NCI-H1105 treated with DMSO at 0.1 percent for 48 hours (cell line): ENCODE measurements around the gene ANTKMT.
"Not testable (repeated sequence)": the region's sequence is repeated elsewhere in the genome, so short reads cannot be mapped to it uniquely, and the experiment has no call there.

Source experiments
- DNase-seq: peaks from one replicate; lab custom pipeline; 2025; lab: John Stamatoyannopoulos, UW

The ANTKMT gene

DNA sequence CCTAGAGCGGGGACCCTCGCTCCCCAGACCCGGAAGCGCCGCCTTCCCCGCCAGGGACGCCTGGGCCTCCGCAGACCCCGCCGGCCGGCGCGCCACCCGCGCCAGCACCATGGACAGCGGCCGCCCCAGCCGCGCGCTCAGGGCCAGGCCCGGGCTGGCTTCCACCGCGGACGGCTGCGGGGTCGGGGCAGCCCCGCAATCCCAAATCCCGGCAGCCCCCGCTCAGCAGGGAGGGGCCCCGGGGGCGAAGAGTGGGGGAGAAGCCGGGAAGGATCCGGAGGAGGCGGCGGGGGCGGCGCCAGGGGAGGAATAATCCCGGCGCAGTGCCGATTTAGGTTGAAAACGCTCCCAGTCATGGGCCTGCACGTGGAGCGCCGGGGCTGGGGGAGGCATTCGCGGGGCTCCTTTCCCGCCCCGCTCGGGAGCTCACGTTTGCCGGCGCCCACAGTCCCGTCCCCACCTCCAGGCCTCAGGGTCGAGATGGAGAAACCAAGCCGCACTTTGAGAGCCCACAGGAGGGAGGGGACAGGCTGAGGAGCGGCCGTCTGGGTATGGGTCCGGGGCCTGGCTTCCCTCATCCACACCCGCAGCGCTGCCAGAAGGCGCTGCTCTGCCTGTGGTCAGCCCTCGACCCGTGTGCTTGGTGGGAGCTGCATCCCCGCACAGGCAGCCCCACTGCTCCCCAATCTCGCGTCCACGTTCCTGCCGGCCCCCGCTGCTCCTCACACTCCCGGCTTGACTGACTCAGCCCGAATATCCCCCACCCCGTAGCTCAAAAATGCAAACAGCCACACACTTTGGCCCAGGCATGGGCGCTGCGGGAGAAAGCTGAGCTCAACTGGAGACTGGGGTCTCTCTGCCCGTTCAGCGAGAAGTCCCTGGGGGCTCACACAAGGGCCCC is 20.0 kb upstream of the ANTKMT start:
- no peak for DNase-seq

DNA sequence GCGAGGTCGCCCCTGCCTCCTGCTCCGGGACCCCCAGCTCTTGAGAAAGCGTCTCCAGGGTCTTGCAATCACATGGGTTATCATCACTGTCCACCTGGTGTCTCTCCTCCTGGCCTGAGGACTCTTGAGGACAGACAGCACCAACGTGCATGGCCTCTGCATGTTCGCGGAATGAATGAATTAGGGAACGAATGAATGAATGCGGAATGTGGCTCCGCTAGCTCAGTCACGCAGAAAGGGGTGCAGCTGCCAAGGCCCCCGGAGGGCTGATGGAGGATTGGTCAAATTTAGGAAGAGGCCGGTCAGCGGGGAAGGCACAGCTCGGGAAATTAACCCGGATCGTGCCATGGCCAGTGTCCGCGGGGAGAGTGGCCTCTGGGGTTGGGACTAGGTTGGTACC is 18.6 kb upstream of the ANTKMT start:
- DNase-seq = no peak

DNA sequence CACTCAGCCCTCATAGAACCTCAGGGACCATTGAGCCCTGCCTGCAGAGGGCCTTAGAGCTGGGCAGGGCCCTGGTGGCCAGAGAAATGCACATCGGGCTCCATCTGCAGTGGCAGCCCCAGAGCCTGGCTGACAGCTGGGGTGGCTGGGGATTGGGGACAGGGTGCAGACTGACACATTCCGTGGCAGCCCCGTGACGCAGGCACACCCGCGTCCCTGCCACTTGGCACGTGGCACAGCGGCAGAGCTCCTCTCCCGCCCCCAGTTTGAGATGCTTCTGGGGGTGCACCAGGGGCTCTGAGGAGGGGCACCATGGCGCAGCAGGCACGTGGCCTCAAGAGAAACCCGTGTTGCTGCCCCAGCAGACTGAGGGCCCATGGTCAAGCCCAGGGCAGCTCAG is 17.5 kb upstream of the ANTKMT start:
- DNase-seq = no peak

DNA sequence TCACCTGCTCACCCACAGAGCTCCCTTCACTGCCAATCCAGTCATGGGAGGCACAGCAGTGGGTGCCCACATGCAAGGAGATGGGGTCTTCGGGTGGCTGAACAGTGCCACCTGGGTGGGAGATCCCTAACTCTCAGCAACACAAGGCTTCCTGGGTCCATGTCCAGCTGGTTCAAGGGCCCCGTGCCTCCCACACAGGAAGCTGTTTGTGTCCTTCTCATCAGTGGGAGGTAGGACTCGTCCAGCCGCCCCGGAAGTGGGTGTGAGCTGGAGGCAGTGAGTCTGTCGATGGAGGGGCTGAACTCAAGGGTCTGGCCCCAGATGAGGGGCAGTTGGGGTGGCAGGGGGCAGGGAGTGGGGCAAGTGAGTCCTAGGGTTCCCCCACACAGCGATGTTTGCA is 16.9 kb upstream of the ANTKMT start:
- no peak for DNase-seq

DNA sequence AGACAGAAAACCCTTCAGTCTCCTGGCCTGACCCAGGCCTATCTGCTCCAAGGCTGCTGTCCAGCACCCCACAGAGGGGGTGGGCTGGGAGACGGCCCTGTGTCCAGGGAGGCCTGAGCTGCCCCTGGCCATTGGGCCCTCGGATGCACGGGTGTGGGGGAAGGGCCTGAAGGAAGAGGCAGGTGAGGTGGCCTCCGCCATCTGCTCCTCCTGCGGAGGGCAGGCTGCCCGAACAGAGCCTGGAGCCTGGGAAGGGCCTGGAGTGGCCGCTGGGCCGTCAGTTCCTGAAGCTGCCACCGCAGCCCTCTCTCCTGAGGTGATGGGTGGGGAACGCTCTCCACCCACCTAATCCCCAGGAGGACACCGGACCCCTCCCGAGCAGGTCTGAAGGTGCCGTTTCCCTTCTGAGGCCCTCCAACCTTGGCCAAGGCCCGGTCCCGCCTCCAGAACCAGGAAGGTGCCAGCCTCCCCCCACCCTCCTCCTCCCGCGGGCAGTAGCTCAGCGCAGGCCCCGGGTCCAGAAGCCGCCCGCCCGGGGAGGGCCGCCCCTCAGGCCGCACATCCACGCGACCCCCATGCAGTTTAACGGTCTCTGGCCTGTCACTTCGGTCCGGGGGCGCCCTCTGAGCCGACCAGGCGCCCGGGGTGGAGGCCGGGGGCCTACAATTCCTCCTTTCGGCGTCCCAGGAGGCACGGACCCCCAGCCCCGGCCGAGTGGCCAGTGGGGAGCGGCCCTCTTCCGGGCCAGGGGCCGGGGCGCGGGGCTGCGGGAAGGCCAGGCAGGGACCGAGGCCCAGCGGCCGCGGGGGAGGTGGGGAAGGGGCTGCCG is 16.2 kb upstream of the ANTKMT start:
- DNase-seq = no peak

DNA sequence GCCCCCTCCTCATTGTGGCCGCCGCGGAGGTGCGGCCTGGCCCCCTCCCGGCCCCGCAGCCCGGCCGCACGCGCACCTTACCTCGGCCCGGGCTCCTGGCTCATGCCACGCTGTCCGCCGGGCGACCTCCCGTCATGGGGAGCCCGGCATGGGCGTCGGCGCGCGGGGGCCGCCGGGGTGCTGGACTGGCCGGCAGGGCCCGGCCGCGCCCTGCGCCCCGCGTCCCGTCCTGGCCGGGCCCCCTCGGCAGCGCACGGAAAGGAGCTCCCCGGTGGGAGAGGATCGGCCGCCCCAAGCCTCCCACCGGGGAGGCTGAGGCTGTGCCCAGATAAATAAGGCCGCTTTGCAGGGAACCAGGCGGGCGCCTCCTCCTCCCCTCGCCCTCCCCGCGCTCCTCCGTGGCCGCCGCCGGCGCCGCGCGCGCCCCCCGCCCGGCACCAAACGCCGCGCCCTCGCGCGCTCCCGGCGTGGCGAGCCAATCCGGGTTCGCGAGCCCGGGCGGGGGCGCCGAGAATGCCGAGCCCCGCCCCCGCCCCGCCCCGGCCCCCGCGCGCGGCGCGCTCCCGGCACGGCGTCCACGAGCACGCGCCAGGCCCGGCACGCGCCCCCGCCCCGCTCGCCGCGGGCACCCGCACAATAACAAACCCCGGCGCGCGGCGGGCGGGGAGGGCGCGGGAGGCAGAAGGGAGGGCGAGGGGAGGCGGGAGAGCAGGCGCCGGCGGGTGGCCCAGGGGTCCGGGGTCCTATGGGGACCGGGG is 15.3 kb upstream of the ANTKMT start, which contains the start of gene FBXL16:
FBXL16 (minus strand) TSS at position 371 of the 758 bp plus-strand sequence. CDS start 8,396 bp downstream, outside the sequence.
- DNase-seq = peak; percentile 43

DNA sequence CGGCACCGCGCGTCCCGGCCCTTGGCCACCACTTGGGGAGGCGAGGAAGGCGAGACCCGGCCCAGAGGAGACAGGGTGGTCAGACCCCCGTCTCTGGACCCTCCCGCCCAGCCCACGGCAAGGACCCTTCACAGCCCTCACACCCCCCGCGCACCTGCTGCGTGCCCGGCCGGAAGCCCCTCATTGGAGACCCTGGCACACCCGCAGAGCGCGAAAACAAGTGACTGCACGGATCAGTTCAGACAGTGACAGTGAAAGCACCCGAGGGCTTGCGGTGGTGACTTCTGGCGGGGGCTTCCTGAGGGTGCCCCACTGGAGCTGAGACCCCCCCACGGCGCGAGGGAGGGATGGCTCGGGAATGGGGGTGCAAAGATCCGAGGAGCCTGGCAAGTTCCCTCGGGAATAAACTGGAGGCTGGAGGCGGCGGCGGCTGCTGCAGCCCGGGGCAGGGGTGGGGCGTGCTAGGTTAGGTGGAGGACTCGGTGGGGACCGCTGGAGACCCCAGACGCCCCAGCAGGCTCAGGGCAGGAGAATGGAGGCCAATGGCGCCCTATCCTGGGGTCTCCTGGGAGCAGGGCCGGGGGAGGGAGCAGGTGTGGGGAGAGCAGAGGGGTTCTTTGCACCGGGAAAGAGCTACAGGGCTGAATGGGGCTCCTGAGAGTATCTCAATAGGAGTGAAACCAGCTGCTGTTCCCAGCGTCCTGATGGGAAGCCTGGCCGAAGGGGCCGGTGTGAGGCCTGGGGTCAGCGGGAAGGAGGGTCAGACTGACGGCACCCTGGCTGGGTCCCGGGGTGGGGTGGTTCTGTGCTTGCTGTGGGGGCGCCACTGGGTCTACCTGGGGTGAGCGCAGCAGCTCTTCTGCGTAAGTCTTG is 14.5 kb upstream of the ANTKMT start:
- DNase-seq = no peak

DNA sequence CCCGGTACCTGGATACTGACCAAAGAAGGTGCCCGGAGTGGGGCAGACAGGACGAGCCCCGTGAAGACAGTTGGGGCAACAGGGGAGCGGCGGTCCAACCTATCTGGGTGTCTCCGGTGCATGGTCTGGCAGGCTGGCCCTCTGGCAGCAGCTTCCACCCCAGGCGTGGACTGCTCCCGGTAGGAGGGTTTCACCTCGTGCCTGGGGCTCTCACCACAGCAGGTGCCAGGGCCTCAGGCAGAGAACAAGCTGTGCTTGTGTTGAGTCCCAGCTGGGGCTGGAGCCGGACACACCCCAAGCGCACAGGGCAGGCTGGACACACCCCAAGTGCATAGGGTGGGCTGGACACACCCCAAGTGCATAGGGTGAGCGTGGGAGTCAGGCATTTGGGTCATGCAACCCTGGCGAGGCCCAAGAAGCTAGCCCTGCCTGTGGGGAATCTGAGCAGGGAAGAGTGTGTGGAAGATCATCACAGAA is 13.8 kb upstream of the ANTKMT start:
- no peak for DNase-seq

DNA sequence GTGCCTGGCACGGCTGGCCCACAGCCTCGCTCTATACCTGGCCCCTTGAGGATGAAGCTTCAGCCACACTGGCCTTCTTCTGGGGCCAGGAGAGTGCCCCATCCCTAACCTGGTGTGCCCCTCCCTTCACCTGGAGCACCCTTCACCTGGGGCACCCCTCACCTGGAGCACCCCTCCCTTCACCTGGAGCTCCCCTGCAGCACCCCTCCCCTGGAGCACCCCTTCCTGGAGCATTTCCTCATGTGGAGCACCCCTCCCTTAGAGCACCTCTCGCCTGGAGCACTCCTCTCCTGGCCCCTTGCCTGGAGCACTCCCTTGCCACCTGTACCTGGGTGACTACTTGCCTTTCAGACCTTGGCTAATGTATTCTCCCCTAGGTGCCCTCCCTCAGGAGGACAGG is 12.9 kb upstream of the ANTKMT start:
- DNase-seq = no peak

DNA sequence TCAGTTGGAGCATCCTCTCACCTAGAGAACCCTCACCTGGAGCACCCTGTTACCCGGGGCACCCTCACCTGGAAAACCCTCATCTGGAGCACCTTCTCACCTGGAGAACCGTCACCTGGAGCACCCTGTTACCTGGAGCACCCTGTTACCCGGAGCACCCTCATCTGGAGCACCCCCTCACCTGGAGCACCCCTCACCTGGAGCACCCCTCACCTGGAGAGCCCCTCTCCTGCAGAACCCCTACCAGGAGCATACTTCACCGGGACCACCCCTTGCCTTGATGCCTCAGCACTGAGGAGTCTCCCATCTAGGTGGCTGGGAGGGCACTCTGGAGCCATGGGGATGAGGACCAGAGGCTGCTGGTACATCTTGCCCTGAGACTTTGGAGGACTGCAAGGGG is 12.0 kb upstream of the ANTKMT start:
- no peak for DNase-seq

DNA sequence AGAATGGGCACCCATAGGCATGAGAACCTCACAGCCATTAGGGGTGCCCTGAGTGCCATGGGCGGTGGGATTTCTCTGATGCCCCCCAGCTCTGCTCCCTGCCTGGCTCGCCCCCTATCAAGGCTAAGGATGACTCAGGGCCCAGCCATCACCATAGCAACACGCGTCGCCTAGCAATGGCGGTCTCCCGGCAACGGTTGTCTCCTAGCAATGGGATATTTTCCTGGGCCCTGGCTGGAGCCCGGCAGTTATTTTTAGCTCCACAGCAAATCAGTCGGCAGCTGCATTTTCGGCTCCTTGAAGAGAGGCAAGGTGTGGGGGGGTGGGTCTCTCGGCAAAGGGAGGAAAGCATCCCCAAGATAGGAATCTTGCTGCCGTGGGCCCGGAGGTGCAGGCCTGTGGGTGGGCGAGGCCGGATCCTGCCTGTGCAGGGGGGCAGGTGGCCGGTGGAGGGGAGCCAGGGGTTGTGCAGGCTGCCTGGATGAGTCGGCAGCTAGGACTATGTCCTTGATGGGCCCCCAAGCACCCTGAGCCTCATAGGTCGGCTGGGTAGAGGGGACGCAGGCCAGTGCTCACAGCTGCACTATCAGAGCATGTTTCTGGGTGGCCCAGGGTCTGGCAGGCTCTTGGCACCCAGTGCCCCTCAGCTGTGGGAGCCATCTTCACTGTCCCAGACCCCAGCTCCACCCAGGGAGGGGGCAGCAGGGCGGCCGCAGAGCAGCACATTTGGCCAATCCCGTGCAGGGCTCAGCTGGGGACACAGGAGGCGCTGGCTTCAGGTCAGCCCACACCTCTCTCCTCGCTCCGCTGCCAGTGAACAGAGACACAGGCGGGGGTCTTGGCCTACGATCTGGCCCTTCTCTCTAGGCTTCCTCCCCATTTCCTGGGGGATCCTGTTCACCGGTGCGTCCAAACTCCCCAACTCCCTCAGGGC is 11.1 kb upstream of the ANTKMT start:
- peak; percentile 89 for DNase-seq

DNA sequence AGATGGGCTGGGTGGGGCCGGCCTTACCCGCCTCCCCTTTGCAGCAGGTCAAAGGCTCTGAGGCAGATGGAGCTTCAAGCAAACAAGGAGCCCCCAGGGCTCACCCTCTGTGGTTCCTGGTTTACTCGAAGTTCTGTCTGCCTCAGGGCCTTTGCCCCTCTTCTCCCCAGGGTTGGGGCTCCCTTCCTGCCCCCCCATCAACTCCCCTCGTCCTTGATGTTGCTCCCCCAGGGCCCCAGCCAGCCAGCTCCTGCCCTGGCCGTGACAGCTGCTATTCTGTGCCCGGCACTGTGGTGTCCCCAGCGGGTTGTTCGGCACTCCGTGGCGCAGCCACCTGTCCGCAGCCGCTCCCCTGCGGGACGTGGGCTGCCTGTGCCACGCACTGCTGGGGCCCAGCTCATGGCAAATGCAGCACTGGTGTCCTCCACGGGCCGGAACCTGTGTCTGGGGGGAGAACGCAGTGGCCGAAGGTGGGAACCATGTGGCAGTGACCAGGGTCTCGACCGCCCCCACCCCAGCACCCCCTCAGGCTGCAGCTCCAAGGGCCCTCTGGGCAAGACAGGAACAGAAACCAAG is 10.4 kb upstream of the ANTKMT start:
- no peak for DNase-seq

DNA sequence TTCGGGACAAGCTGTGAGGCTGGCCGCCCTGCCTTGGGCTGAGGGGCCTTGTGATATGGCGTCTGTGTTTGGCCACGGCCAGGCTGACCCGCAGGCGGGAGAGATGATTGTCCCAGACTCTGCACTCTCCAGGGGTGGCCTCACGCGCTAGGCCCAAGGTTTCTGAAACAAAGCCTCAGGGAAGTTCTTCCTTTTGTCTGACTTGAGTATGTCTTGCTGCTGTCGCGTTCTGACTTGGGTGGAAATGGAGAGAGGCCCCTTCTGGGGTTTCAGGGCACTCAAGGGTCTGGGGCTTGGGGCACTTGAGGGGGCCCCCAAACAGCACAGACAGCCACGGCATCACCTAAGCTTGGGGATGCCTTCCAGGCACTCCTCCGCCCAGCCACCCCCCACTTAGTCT is 9.9 kb upstream of the ANTKMT start:
- DNase-seq = no peak

DNA sequence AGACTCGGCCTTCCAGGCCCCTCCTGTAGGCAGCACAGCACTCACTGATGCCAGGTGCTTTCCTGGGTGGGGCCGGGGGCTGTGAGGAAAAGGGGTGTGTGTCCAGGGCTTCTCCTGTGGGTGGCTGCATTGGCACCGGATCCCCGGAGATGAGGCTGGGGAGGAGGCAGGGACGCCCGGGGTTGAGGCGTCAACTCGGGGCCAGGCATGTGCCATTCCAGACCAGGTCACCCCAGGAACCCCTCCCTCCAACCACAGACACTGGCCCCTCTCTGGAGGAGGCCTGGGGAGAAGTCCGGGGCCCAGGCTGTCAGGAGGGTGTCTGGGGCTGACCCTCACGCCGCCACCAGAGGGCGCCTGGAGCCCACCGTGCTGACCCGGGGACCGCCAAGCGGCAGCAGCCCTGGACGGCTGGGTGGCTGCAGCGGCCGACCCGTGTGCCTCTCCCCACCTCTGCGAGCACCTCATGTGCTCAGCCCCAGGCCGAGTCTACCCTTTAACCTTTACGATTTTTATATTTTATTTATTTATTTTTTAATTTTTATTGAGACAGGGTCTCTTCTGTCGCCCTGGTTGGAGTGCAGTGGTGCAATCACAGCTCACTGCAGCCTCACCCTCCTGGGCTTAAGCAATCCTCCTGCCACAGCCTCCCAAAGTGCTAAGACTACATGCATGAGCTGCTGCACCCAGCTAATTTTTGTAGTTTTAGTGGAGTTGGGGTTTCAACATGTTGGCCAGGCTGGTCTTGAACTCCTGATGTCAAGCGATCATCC is 9.2 kb upstream of the ANTKMT start:
- peak; percentile 45 for DNase-seq

DNA sequence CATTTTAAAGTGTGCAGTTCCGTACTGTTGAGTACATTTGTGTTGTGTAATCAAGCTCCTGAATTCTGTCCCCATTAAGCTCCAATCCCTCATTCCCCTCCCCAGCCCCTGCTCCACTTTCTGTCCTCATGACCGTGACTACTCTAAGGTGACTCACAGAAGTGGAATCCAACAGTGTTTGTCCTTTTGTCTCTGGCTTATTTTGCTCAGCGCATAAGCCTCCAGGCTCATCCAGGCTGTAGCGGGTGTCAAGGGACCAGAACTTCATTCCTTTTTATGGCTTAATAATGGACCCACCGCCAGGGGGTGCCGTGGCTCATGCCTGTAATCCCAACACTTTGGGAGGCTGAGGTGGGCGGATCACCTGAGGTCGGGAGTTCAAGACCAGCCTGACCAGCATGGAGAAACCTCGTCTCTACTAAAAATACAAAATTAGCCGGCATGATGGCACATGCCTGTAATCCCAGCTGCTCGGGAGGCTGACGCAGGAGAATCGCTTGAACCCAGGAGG is 8.2 kb upstream of the ANTKMT start:
- DNase-seq = not testable (repeated sequence)

DNA sequence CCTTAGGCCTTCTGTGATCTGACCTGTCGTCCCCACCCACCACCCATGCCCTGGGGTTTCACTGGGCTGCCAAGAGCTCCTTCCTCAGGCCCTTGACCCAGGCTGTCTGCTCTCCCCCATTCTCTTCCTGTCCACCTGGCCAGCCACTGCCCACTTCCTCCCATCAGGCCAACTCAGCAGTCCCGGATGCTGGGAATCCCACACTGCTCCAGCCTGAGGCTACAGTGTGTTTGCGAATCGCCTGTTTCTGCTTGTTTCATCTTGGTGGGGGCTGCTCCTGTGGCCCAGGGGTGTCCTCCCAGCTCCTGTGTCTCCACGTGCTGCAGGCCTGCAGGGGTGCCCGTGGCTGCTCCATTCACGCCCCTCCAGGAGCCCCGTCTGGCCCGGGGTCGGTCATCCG is 6.9 kb upstream of the ANTKMT start:
- no peak for DNase-seq

DNA sequence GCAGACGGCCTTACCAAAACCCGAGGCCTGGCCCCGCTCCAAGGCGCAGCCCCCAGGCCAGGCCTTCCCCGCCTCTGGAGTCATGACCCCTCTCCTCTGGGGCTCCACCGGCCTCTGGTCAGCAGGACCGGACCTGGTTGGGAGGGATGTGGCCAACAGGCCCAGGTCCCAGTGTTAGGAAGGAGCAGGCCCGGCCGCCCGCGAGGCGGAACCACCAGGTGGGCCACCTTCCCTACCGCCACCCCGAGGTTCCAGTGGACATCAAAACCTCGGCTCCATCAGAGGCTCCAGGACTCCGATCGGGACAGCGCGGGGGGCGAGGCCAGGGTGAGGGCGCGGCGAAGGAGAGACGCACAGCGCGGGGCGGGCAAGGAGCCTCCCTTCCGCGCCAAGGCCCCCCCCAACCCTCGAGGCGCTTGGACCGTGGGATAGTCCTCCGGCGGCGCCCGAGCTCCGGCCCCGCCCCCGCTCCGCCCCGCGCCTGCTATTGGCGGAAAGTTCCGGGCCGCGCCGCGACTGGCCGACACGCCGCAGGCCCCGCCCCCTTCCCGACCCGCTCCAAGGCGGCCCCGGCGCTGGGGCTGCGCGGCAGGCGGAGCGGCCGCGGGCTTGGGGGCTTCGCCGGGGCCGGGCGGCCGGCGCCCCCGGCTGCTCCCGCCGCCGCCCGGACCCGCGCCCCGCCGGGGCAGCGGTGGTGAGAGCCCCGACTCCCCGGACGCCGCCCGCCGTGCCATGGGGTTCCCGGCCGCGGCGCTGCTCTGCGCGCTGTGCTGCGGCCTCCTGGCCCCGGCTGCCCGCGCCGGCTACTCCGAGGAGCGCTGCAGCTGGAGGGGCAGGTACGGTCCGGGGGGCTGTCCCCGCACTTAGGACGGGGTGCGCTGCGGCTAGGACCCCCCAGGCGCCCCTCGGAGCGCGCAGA is 6.1 kb upstream of the ANTKMT start, which contains the start of gene METRN:
METRN (plus strand) TSS at position 561 of the 919 bp plus-strand sequence; CDS start at position 733, 172 bp downstream.
- DNase-seq = peak; percentile 41
